ENCODE data around the gene HIVEP3.

The HIVEP3 gene

DNA sequence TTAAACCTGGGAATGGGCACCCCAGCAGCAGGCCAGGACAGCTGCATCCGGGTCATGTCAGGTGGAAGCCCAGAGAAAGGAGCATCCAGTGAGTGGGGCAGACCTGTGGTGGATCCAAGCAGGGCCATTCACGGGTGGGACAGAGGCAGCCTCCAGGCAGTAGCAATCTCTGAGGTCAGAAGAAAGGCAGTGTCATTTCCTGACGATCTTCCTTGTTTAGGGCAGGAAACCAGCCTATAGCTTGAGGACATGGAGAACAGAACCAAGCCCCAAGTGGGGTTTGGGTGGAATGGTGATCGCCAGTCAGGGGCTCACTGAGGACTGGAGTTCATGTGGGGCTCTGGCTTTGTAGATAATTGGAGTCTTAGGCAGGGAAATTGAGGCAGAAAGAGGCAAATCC lies 209.4 kb downstream of the HIVEP3 start:
- no peaks in the 10 kb centered on the region for H3K9me3 ChIP-seq (ENCODE audit: insufficient read depth, low read length, severe bottlenecking)
- H3K27me3 ChIP-seq (ENCODE audit: insufficient read depth, low read length, poor library complexity) = no peaks in the 10 kb centered on the region
- H3K79me2 ChIP-seq (ENCODE audit: insufficient read depth, low read length) = peaks cover 98% of the 10 kb centered on the region
- peaks cover 80% of the 10 kb centered on the region for H4K20me1 ChIP-seq (ENCODE audit: insufficient read depth, low read length)
- no peak overlapping the region for H3K4me3 ChIP-seq (ENCODE audit: low read depth in 1 of 2, low read length in 2 of 2)
- H3K4me2 ChIP-seq (ENCODE audit: insufficient read depth, low read length) = no peak overlapping the region
- H2AFZ ChIP-seq (ENCODE audit: low read depth, low read length) = no peak overlapping the region
- H3K36me3 ChIP-seq (ENCODE audit: insufficient read depth, low read length) = peaks cover 4% of the 10 kb centered on the region; the same call in 1 of the 2 replicates
- TF ChIP-seq, protein P1, sequence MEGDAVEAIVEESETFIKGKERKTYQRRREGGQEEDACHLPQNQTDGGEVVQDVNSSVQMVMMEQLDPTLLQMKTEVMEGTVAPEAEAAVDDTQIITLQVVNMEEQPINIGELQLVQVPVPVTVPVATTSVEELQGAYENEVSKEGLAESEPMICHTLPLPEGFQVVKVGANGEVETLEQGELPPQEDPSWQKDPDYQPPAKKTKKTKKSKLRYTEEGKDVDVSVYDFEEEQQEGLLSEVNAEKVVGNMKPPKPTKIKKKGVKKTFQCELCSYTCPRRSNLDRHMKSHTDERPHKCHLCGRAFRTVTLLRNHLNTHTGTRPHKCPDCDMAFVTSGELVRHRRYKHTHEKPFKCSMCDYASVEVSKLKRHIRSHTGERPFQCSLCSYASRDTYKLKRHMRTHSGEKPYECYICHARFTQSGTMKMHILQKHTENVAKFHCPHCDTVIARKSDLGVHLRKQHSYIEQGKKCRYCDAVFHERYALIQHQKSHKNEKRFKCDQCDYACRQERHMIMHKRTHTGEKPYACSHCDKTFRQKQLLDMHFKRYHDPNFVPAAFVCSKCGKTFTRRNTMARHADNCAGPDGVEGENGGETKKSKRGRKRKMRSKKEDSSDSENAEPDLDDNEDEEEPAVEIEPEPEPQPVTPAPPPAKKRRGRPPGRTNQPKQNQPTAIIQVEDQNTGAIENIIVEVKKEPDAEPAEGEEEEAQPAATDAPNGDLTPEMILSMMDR (IDR thresholded peaks at IDR 0.05; ENCODE audit: borderline replicate concordance, extremely low read depth, low read length, poor library complexity, severe bottlenecking) = no peak
- TF ChIP-seq EZH2 (IDR thresholded peaks at IDR 0.05; ENCODE audit: borderline replicate concordance, low read depth, low read length, severe bottlenecking) = no peak
- ATAC-seq (ENCODE audit: insufficient read depth, low read depth) = no peak
- DNase-seq = no peak
- no peak overlapping the region for H3K9ac ChIP-seq (ENCODE audit: low read depth, low read length)
- H3K4me1 ChIP-seq (ENCODE audit: insufficient read depth, low read length) = no peaks in the 10 kb centered on the region
- peak overlapping the region; percentile 19; the same call in 1 of the 2 replicates for H3K27ac ChIP-seq (ENCODE audit: low read length)

GRCh38 chr1:41708332-41708731 lies 210.4 kb downstream of the HIVEP3 start:
- Histone ChIP-seq H3K27me3 (ENCODE audit: insufficient read depth, low read length, poor library complexity) (no peaks in the 10 kb centered on the region), H3K36me3 (ENCODE audit: insufficient read depth, low read length) (peaks cover 7% of the 10 kb centered on the region; the same call in 1 of the 2 replicates), H3K27ac (ENCODE audit: low read length) (peak overlapping the region; percentile 10; the same call in 1 of the 2 replicates), H4K20me1 (ENCODE audit: insufficient read depth, low read length) (peaks cover 80% of the 10 kb centered on the region), H3K4me3 (ENCODE audit: low read depth in 1 of 2, low read length in 2 of 2) (no peak overlapping the region), H2AFZ (ENCODE audit: low read depth, low read length) (no peak overlapping the region), H3K9me3 (ENCODE audit: insufficient read depth, low read length, severe bottlenecking) (no peaks in the 10 kb centered on the region), H3K4me1 (ENCODE audit: insufficient read depth, low read length) (no peaks in the 10 kb centered on the region), H3K79me2 (ENCODE audit: insufficient read depth, low read length) (peaks cover 98% of the 10 kb centered on the region), H3K9ac (ENCODE audit: low read depth, low read length) (no peak overlapping the region), H3K4me2 (ENCODE audit: insufficient read depth, low read length) (no peak overlapping the region)
- TF ChIP-seq EZH2 (IDR thresholded peaks at IDR 0.05; ENCODE audit: borderline replicate concordance, low read depth, low read length, severe bottlenecking) = no peak
- TF ChIP-seq, protein P1 (IDR thresholded peaks at IDR 0.05; ENCODE audit: borderline replicate concordance, extremely low read depth, low read length, poor library complexity, severe bottlenecking) = no peak
- ATAC-seq (ENCODE audit: insufficient read depth, low read depth) (no peak), DNase-seq (no peak)

- Histone ChIP-seq H2AFZ (ENCODE audit: low read depth, low read length) (no peak overlapping the region), H3K27ac (ENCODE audit: low read length) (0 out of 2 replicates have a peak overlapping the region, but pooled peaks have one; percentile 4), H3K36me3 (ENCODE audit: insufficient read depth, low read length) (peaks cover 10% of the 10 kb centered on the region), H3K27me3 (ENCODE audit: insufficient read depth, low read length, poor library complexity) (no peaks in the 10 kb centered on the region), H3K9ac (ENCODE audit: low read depth, low read length) (no peak overlapping the region), H4K20me1 (ENCODE audit: insufficient read depth, low read length) (peaks cover 81% of the 10 kb centered on the region), H3K9me3 (ENCODE audit: insufficient read depth, low read length, severe bottlenecking) (no peaks in the 10 kb centered on the region), H3K4me1 (ENCODE audit: insufficient read depth, low read length) (no peaks in the 10 kb centered on the region), H3K79me2 (ENCODE audit: insufficient read depth, low read length) (peaks cover 98% of the 10 kb centered on the region), H3K4me2 (ENCODE audit: insufficient read depth, low read length) (no peak overlapping the region), H3K4me3 (ENCODE audit: low read depth in 1 of 2, low read length in 2 of 2) (no peak overlapping the region)
- TF ChIP-seq, protein P1 (IDR thresholded peaks at IDR 0.05; ENCODE audit: borderline replicate concordance, extremely low read depth, low read length, poor library complexity, severe bottlenecking) = no peak
- TF ChIP-seq EZH2 (IDR thresholded peaks at IDR 0.05; ENCODE audit: borderline replicate concordance, low read depth, low read length, severe bottlenecking) = no peak
- DNase-seq = no peak
- ATAC-seq (ENCODE audit: insufficient read depth, low read depth) = no peak
Observed at GRCh38 chr1:41707793-41708192, 210.9 kb downstream of the HIVEP3 start.

Data from DND-41 (cell line).